Neural cell (in vitro differentiated cells): Measurements from ENCODE around the gene ARHGAP4. TPM values are rescaled to one million over a fixed set of nuclear protein-coding genes. Genes with fewer than 3 reads are reported as not detected.
A peak's percentile ranks its signal among the peaks of the same experiment; 100 is the strongest.

Source experiments
- H2AFZ ChIP-seq: fragments of 200-600, 300-800 bp; sonication (generic), shearing (Covaris generic); 2 replicates; pipeline ENCODE4 v1.6.0; 2014; ENCODE audit warnings: low read depth, mild to moderate bottlenecking, antibody characterized with exemption, low read length, moderate library complexity
- H3F3A ChIP-seq: fragments of 200-600 bp; shearing (Covaris generic); 2 replicates; pipeline ENCODE4 v1.6.1; 2016; ENCODE audit warnings: mild to moderate bottlenecking, moderate library complexity, mixed read lengths, antibody characterized with exemption, low read length; ENCODE audit not compliant: insufficient read depth, poor library complexity, severe bottlenecking
- H3K27ac ChIP-seq: fragments of 200-600, 300-800 bp; sonication (generic), shearing (Covaris generic); 2 replicates; pipeline ENCODE4 v1.5.1; 2014; ENCODE audit warnings: mild to moderate bottlenecking, low read length, moderate library complexity
- H3K27me3 ChIP-seq: fragments of 300-800, 200-600 bp; sonication (generic), shearing (Covaris generic); 2 replicates; pipeline ENCODE4 v1.6.0; 2014; ENCODE audit warnings: mild to moderate bottlenecking, low read depth, low read length, moderate library complexity; ENCODE audit not compliant: insufficient read depth
- H3K36me3 ChIP-seq: fragments of 300-800, 200-600 bp; sonication (generic), shearing (Covaris generic); 2 replicates; pipeline ENCODE4 v1.5.1; 2014; ENCODE audit warnings: mild to moderate bottlenecking, antibody characterized with exemption, low read length, moderate library complexity; ENCODE audit not compliant: insufficient read depth
- H3K4me2 ChIP-seq: fragments of 300-800, 200-600 bp; sonication (generic), shearing (Covaris generic); 2 replicates; pipeline ENCODE4 v1.6.0; 2014; ENCODE audit warnings: mild to moderate bottlenecking, low read length
- H3K4me3 ChIP-seq: fragments of 300-800, 200-600 bp; sonication (generic), shearing (Covaris generic); 2 replicates; pipeline ENCODE4 v1.5.1; 2014; ENCODE audit warnings: mild to moderate bottlenecking, low read length, moderate library complexity
- H3K79me2 ChIP-seq: fragments of 200-600 bp; shearing (Covaris generic); replicated peaks from 2 replicates; pipeline ENCODE4 v1.6.0; 2014; ENCODE audit warnings: mild to moderate bottlenecking, low read length, moderate library complexity; ENCODE audit not compliant: insufficient read depth
- H3K9ac ChIP-seq: fragments of 300-800, 200-600 bp; sonication (generic), shearing (Covaris generic); 2 replicates; pipeline ENCODE4 v1.6.1; 2016; ENCODE audit warnings: mild to moderate bottlenecking, low read length, mixed read lengths
- H3K9me2 ChIP-seq: fragments of 200-600 bp; shearing (Covaris generic); 2 replicates; pipeline ENCODE4 v1.6.1; 2016; ENCODE audit warnings: mild to moderate bottlenecking, low read length, mixed read lengths; ENCODE audit not compliant: insufficient read depth
- H3K9me3 ChIP-seq: fragments of 200-600, 300-800 bp; sonication (generic), shearing (Covaris generic); 2 replicates; pipeline ENCODE4 v1.6.1; 2016; ENCODE audit warnings: mild to moderate bottlenecking, mixed run types, low read length, moderate library complexity, mixed read lengths
- H4K20me1 ChIP-seq: fragments of 200-600 bp; shearing (Covaris generic); 2 replicates; pipeline ENCODE4 v1.6.1; 2016; ENCODE audit warnings: mild to moderate bottlenecking, mixed run types; ENCODE audit not compliant: insufficient read depth
- CTCF ChIP-seq: fragments of 450-650 bp; IDR thresholded peaks from 2 replicates; pipeline ENCODE4 v1.5.1; 2014; ENCODE audit warnings: antibody characterized with exemption, mild to moderate bottlenecking, moderate library complexity; ENCODE audit not compliant: poor library complexity, severe bottlenecking
- EZH2 ChIP-seq: fragments of 200-600, 300-800 bp; shearing (Covaris generic), sonication (generic); IDR thresholded peaks from 2 replicates; pipeline ENCODE4 v1.6.1; 2014; ENCODE audit warnings: antibody characterized with exemption, low read length, borderline replicate concordance, mild to moderate bottlenecking; ENCODE audit not compliant: insufficient read depth, poor library complexity, severe bottlenecking
- MXI1 ChIP-seq: fragments of 450-650 bp; conservative IDR thresholded peaks from 2 replicates; pipeline ENCODE4 v1.6.1; 2014; ENCODE audit warnings: antibody characterized with exemption, mild to moderate bottlenecking; ENCODE audit not compliant: poor library complexity, severe bottlenecking
- POLR2AphosphoS5 ChIP-seq: IDR thresholded peaks from 2 replicates; pipeline ENCODE4 v1.6.1; 2012
- RAD21 ChIP-seq: fragments of 450-650 bp; conservative IDR thresholded peaks from 2 replicates; pipeline ENCODE4 v1.6.1; 2014; ENCODE audit warnings: antibody characterized with exemption, mild to moderate bottlenecking, moderate library complexity
- REST ChIP-seq: IDR thresholded peaks from 2 replicates; pipeline ENCODE4 v1.6.1; 2012; ENCODE audit warnings: borderline replicate concordance
- TAF1 ChIP-seq: IDR thresholded peaks from 2 replicates; pipeline ENCODE4 v1.6.1; 2012; ENCODE audit warnings: low read depth
- polyA plus RNA-seq: library from polyadenylated mRNA; depleted of rRNA; stranded (reverse); fragments of >200 nt; gene quantifications from 2 replicates; pipeline ENCODE4 v1.2.3, GENCODE V29; 2014

Gene ARHGAP4
- polyA plus RNA-seq, 1 donor from 2014 or later, result 11.2 TPM

- H3K4me2 ChIP-seq, result no peak overlapping the region
- no peaks in the 10 kb centered on the region for H3K9me2 ChIP-seq
- peak overlapping the region; percentile 91 for H3K27ac ChIP-seq
- no peaks in the 10 kb centered on the region for H3F3A ChIP-seq
- TF ChIP-seq REST (no peak), TAF1 (no peak), MXI1 (peak; percentile 18), CTCF (no peak), POLR2AphosphoS5 (peak; percentile 30), RAD21 (no peak)
- peaks cover 41% of the 10 kb centered on the region for H3K79me2 ChIP-seq
- H3K27me3 ChIP-seq, result no peaks in the 10 kb centered on the region
- H3K36me3 ChIP-seq, result no peaks in the 10 kb centered on the region
- H4K20me1 ChIP-seq, result no peaks in the 10 kb centered on the region
- H2AFZ ChIP-seq, result no peak overlapping the region
- peak overlapping the region; percentile 71 for H3K9ac ChIP-seq
- no peaks in the 10 kb centered on the region for H3K9me3 ChIP-seq
- peak overlapping the region; percentile 64 for H3K4me3 ChIP-seq
These were observed 50.0 kb downstream of the ARHGAP4 start for GRCh38 chrX:153876112-153876491.

- no peaks in the 10 kb centered on the region for H3K36me3 ChIP-seq
- peak overlapping the region; percentile 44 for H3K4me2 ChIP-seq
- H2AFZ ChIP-seq, result no peak overlapping the region
- peak overlapping the region; percentile 91 for H3K27ac ChIP-seq
- H3K9ac ChIP-seq, result peak overlapping the region; percentile 71
- peak overlapping the region; percentile 64 for H3K4me3 ChIP-seq
- no peaks in the 10 kb centered on the region for H3K27me3 ChIP-seq
- peaks cover 35% of the 10 kb centered on the region for H3K79me2 ChIP-seq
- TF ChIP-seq EZH2, result no peak
- TF ChIP-seq REST, result peak; percentile 96
- H3F3A ChIP-seq, result no peaks in the 10 kb centered on the region
- H3K9me2 ChIP-seq, result no peaks in the 10 kb centered on the region
- H4K20me1 ChIP-seq, result no peaks in the 10 kb centered on the region
- H3K9me3 ChIP-seq, result no peaks in the 10 kb centered on the region
These were observed 50.5 kb downstream of the ARHGAP4 start for GRCh38 chrX:153875391-153876111.
